H9 (cell line): ENCODE data around the gene CD151. TPM values are rescaled to one million over a fixed set of nuclear protein-coding genes. Genes with fewer than 3 reads are reported as not detected.

ENCODE experiments used
- DNase-seq: peaks from one replicate; pipeline ENCODE4 v3.0.0-alpha.2; 2017
- H2AFZ ChIP-seq: one replicate; pipeline ENCODE4 v1.6.1; 2013; ENCODE audit warnings: mild to moderate bottlenecking, low read length, control low read depth, moderate library complexity
- H2AK5ac ChIP-seq: 2 replicates; pipeline ENCODE4 v1.6.1; 2013; ENCODE audit warnings: low read length, control low read depth, mixed read lengths; ENCODE audit not compliant: insufficient read length
- H2BK120ac ChIP-seq: one replicate; pipeline ENCODE4 v1.6.1; 2013; ENCODE audit warnings: low read depth, mild to moderate bottlenecking, low read length, control low read depth, inconsistent platforms; ENCODE audit not compliant: poor library complexity, severe bottlenecking
- H2BK12ac ChIP-seq: 2 replicates; pipeline ENCODE4 v1.6.1; 2013; ENCODE audit warnings: low read length, control low read depth, mixed read lengths, low read depth; ENCODE audit not compliant: insufficient read length
- H2BK15ac ChIP-seq: 2 replicates; pipeline ENCODE4 v1.6.1; 2013; ENCODE audit warnings: low read depth, low read length, control low read depth
- H2BK20ac ChIP-seq: one replicate; pipeline ENCODE4 v1.6.1; 2013; ENCODE audit warnings: low read depth, mild to moderate bottlenecking, low read length, control low read depth, inconsistent platforms; ENCODE audit not compliant: poor library complexity, severe bottlenecking
- H2BK5ac ChIP-seq: 2 replicates; pipeline ENCODE4 v1.6.1; 2013; ENCODE audit warnings: low read length, control low read depth, mixed read lengths; ENCODE audit not compliant: insufficient read length
- H3K14ac ChIP-seq: 2 replicates; pipeline ENCODE4 v1.6.1; 2013; ENCODE audit warnings: low read length, control low read depth; ENCODE audit not compliant: insufficient read depth
- H3K18ac ChIP-seq: 2 replicates; pipeline ENCODE4 v1.6.1; 2013; ENCODE audit warnings: low read depth, mild to moderate bottlenecking, mixed read lengths, low read length, control low read depth; ENCODE audit not compliant: insufficient read length
- H3K23ac ChIP-seq: 2 replicates; pipeline ENCODE4 v1.6.1; 2013; ENCODE audit warnings: low read length, control low read depth, mixed read lengths, low read depth; ENCODE audit not compliant: insufficient read length
- H3K23me2 ChIP-seq: 2 replicates; pipeline ENCODE4 v1.6.1; 2013; ENCODE audit warnings: low read depth, mild to moderate bottlenecking, mixed read lengths, low read length, control low read depth; ENCODE audit not compliant: insufficient read length, poor library complexity, severe bottlenecking
- H3K27ac ChIP-seq: 2 replicates; pipeline ENCODE4 v1.5.1; 2013; ENCODE audit warnings: low read length, control low read depth, mixed read lengths, low read depth; ENCODE audit not compliant: insufficient read length
- H3K27me3 ChIP-seq: 2 replicates; pipeline ENCODE4 v1.6.1; 2013; ENCODE audit warnings: low read length, control low read depth, inconsistent platforms; ENCODE audit not compliant: insufficient read depth
- H3K4ac ChIP-seq: 2 replicates; pipeline ENCODE4 v1.6.1; 2013; ENCODE audit warnings: low read depth, mild to moderate bottlenecking, control low read depth, inconsistent platforms, low read length, moderate library complexity
- H3K4me1 ChIP-seq: 2 replicates; pipeline ENCODE4 v1.6.1; 2013; ENCODE audit warnings: low read length, control low read depth, inconsistent platforms; ENCODE audit not compliant: insufficient read depth
- H3K4me2 ChIP-seq: 2 replicates; pipeline ENCODE4 v1.6.1; 2013; ENCODE audit warnings: low read length, control low read depth, mixed read lengths; ENCODE audit not compliant: insufficient read length, insufficient read depth
- H3K56ac ChIP-seq: 2 replicates; pipeline ENCODE4 v1.6.1; 2013; ENCODE audit warnings: low read depth, mild to moderate bottlenecking, mixed read lengths, low read length, control low read depth; ENCODE audit not compliant: insufficient read length
- H3K79me1 ChIP-seq: 2 replicates; pipeline ENCODE4 v1.6.1; 2013; ENCODE audit warnings: low read depth, mild to moderate bottlenecking, moderate library complexity, low read length, control low read depth, inconsistent platforms; ENCODE audit not compliant: insufficient read depth, poor library complexity, severe bottlenecking
- H3K79me2 ChIP-seq: 2 replicates; pipeline ENCODE4 v1.6.1; 2013; ENCODE audit warnings: low read length, control low read depth, inconsistent platforms; ENCODE audit not compliant: insufficient read depth
- H3K9ac ChIP-seq: 2 replicates; pipeline ENCODE4 v1.6.1; 2013; ENCODE audit warnings: low read length, control low read depth, mixed read lengths; ENCODE audit not compliant: insufficient read length; ENCODE audit errors: extremely low read depth
- H3K9me3 ChIP-seq: one replicate; pipeline ENCODE4 v1.6.1; 2013; ENCODE audit warnings: low read depth, low read length, inconsistent platforms; ENCODE audit not compliant: control insufficient read depth
- H3T11ph ChIP-seq: one replicate; pipeline ENCODE4 v1.6.1; 2013; ENCODE audit warnings: mild to moderate bottlenecking, low read length, control low read depth, inconsistent platforms
- H4K20me1 ChIP-seq: one replicate; pipeline ENCODE4 v1.6.1; 2013; ENCODE audit not compliant: control insufficient read depth, insufficient read length, insufficient read depth
- H4K5ac ChIP-seq: 2 replicates; pipeline ENCODE4 v1.6.1; 2013; ENCODE audit warnings: low read depth, mild to moderate bottlenecking, mixed read lengths, low read length, control low read depth; ENCODE audit not compliant: insufficient read length
- H4K8ac ChIP-seq: replicated peaks from 2 replicates; pipeline ENCODE4 v1.6.1; 2013; ENCODE audit warnings: low read length, control low read depth, mixed read lengths, low read depth; ENCODE audit not compliant: insufficient read length
- H4K91ac ChIP-seq: 2 replicates; pipeline ENCODE4 v1.6.1; 2013; ENCODE audit warnings: low read depth, mild to moderate bottlenecking, moderate library complexity, mixed read lengths, low read length, control low read depth; ENCODE audit not compliant: insufficient read length
- H3K27ac Mint-ChIP-seq, 3 experiments: 2 replicates in 2 of 3; 3 replicates in 1 of 3; pipeline ENCODE4 v1.8.0; 2020 to 2021; ENCODE audit warnings: mixed read lengths in 3 of 3, mild to moderate bottlenecking in 1 of 3, moderate library complexity in 1 of 3
- H3K27me3 Mint-ChIP-seq: 2 replicates; pipeline ENCODE4 v1.8.0; 2021; ENCODE audit warnings: low read depth, mild to moderate bottlenecking, moderate library complexity, mixed read lengths
- H3K36me3 Mint-ChIP-seq, 3 experiments: 2 replicates in 2 of 3; 3 replicates in 1 of 3; pipeline ENCODE4 v1.8.0; 2020 to 2021; ENCODE audit warnings: low read depth in 3 of 3, mixed read lengths in 3 of 3; ENCODE audit not compliant: insufficient read depth in 1 of 3
- H3K4me1 Mint-ChIP-seq, 2 experiments: 2 replicates each; pipeline ENCODE4 v1.8.0; 2020; ENCODE audit warnings: mixed read lengths in 2 of 2
- H3K4me3 Mint-ChIP-seq, 2 experiments: 2 replicates in 1 of 2; 3 replicates in 1 of 2; pipeline ENCODE4 v1.8.0; 2020 to 2021; ENCODE audit warnings: mild to moderate bottlenecking in 2 of 2, mixed read lengths in 2 of 2, moderate library complexity in 1 of 2
- H3K9me3 Mint-ChIP-seq, 2 experiments: 2 replicates in 1 of 2; 3 replicates in 1 of 2; pipeline ENCODE4 v1.8.0; 2020; ENCODE audit warnings: mild to moderate bottlenecking in 2 of 2, mixed read lengths in 2 of 2, moderate library complexity in 1 of 2
- CTCF ChIP-seq: fragments of 200-600 bp; sonication (generic); conservative IDR thresholded peaks from 3 replicates; pipeline ENCODE4 v1.8.0; 2021; ENCODE audit warnings: antibody characterized with exemption, mild to moderate bottlenecking
- WGBS: extraction: QIAGEN DNeasy Blood & Tissue Kit; methylation state at CpG from one replicate; pipeline ENCODE4 v1.1.7; 2013; ENCODE audit warnings: missing lambda C conversion rate, low lambda C conversion rate, mixed read lengths; ENCODE audit not compliant: insufficient read length; ENCODE audit errors: extremely low coverage; 5-methylcytosine and 5-hydroxymethylcytosine counted together
- total RNA-seq: library from RNA; stranded (reverse); gene quantifications from 2 replicates; pipeline ENCODE4 v1.2.1, GENCODE V29; 2021

CD151 gene
- total RNA-seq, 1 experiment from 2014 or later, result 138 TPM

- H3K23me2 ChIP-seq, result no peaks in the 10 kb centered on the region
- no peak overlapping the region; the same call in 1 of the 2 replicates for H3K14ac ChIP-seq
- H3K4me1 Mint-ChIP-seq, result peaks cover 22 to 67% of the 10 kb centered on the region in 2 experiments
- no peak overlapping the region for H3K27ac ChIP-seq
- no peaks in the 10 kb centered on the region for H3K79me1 ChIP-seq
- H4K5ac ChIP-seq, result no peak overlapping the region
- no peaks in the 10 kb centered on the region for H3K27me3 ChIP-seq
- H2BK5ac ChIP-seq, result no peak overlapping the region
- no peak overlapping the region for H3T11ph ChIP-seq
- DNase-seq, result no peak
- peaks cover 0 to 13% (median 0%) of the 10 kb centered on the region in 3 experiments; a peak in 3 of 7 replicates for H3K36me3 Mint-ChIP-seq
- H2BK120ac ChIP-seq, result no peak overlapping the region
- no peak overlapping the region for H3K9ac ChIP-seq
- no peak overlapping the region for H2BK12ac ChIP-seq
- no peaks in the 10 kb centered on the region for H3K9me3 ChIP-seq
- no peaks in the 10 kb centered on the region for H4K20me1 ChIP-seq
- no peaks in the 10 kb centered on the region; the same call in 1 of the 2 replicates for H3K4me1 ChIP-seq
- H3K23ac ChIP-seq, result no peak overlapping the region
- no peaks in the 10 kb centered on the region for H3K9me3 Mint-ChIP-seq
- no peak overlapping the region for H3K4ac ChIP-seq
- H2AFZ ChIP-seq, result no peak overlapping the region
- H3K27me3 Mint-ChIP-seq, result peaks cover 21% of the 10 kb centered on the region
- H4K91ac ChIP-seq, result no peak overlapping the region
- H3K27ac Mint-ChIP-seq, result no peak overlapping the region
- TF ChIP-seq CTCF, result no peak
- WGBS, result no CpG with 5 or more reads among the region's 31 CpGs
- H3K4me2 ChIP-seq, result no peak overlapping the region
- H3K79me2 ChIP-seq, result no peaks in the 10 kb centered on the region
- H3K4me3 Mint-ChIP-seq, result no peak overlapping the region
- H4K8ac ChIP-seq, result no peak overlapping the region
- H2BK20ac ChIP-seq, result no peak overlapping the region
- H3K18ac ChIP-seq, result no peak overlapping the region
- no peak overlapping the region for H2BK15ac ChIP-seq
- H3K56ac ChIP-seq, result no peak overlapping the region
- H2AK5ac ChIP-seq, result no peak overlapping the region
Measured at GRCh38 chr11:859394-860131, 26.8 kb downstream of the CD151 start.
